Measurements from ENCODE around the gene METRNL.

Gene METRNL

DNA sequence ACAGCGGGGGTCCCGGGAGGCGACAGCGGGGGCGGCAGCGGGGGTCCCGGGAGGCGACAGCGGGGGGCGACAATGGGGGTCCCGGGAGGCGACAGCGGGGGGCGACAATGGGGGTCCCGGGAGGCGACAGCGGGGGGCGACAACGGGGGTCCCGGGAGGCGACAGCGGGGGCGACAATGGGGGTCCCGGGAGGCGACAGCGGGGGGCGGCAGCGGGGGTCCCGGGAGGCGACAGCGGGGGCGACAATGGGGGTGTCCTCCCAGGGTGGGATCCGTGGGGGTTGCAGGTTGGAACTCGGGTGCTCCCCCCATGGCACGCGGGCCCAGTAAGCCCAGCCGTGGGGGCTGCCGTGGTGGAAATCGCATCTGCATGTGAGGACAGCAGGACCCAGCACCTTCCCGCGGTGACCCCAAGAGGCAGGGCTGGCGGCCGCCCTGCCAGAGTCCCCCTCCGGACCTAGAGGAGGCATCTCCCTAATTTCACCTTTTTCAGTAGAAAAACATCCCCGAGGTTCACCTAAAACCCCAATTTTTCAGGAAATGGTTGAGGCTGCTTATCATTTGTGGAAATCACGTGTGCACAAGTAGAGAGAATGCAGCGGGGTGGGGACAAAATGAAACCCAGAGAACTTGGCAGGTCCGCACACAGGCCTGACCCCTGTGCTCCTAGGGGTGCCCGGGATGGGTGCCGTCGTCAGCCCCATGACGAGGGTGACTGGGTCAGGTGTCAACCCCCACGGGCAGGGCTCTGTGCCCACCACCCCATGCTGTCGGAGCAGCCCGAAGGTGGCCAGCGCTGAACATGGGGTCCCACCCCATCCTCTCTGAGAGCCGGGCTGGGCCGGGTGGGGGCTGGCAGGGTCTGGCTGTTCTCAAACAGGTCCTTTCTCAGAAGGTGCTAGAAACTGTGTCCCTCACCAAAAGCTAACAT is 10.5 kb upstream of the METRNL start:
- Histone ChIP-seq H3K36me3 (no peaks in the 10 kb centered on the region), H3K27me3 (ENCODE audit: insufficient read depth, low read depth, severe bottlenecking) (peaks cover 5% of the 10 kb centered on the region), H3K9me3 (ENCODE audit: severe bottlenecking) (no peaks in the 10 kb centered on the region), H3K27ac (no peak overlapping the region), H3K4me3 (ENCODE audit: low read depth, low read length) (no peak overlapping the region)
- TF ChIP-seq, protein P1, sequence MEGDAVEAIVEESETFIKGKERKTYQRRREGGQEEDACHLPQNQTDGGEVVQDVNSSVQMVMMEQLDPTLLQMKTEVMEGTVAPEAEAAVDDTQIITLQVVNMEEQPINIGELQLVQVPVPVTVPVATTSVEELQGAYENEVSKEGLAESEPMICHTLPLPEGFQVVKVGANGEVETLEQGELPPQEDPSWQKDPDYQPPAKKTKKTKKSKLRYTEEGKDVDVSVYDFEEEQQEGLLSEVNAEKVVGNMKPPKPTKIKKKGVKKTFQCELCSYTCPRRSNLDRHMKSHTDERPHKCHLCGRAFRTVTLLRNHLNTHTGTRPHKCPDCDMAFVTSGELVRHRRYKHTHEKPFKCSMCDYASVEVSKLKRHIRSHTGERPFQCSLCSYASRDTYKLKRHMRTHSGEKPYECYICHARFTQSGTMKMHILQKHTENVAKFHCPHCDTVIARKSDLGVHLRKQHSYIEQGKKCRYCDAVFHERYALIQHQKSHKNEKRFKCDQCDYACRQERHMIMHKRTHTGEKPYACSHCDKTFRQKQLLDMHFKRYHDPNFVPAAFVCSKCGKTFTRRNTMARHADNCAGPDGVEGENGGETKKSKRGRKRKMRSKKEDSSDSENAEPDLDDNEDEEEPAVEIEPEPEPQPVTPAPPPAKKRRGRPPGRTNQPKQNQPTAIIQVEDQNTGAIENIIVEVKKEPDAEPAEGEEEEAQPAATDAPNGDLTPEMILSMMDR (IDR thresholded peaks at IDR 0.05; ENCODE audit: low read depth, low read length), result no peak
- no peak for DNase-seq

GRCh38 chr17:83069571-83069906 is 9.9 kb upstream of the METRNL start:
- no peak overlapping the region for H3K27ac ChIP-seq
- TF ChIP-seq, protein P1 (IDR thresholded peaks at IDR 0.05; ENCODE audit: low read depth, low read length), result no peak
- H3K4me3 ChIP-seq (ENCODE audit: low read depth, low read length), result no peak overlapping the region
- no peak for DNase-seq
- no peaks in the 10 kb centered on the region for H3K9me3 ChIP-seq (ENCODE audit: severe bottlenecking)
- H3K27me3 ChIP-seq (ENCODE audit: insufficient read depth, low read depth, severe bottlenecking), result peaks cover 5% of the 10 kb centered on the region
- H3K36me3 ChIP-seq, result no peaks in the 10 kb centered on the region

GRCh38 chr17:83069931-83070742 is 9.3 kb upstream of the METRNL start:
- peaks cover 5% of the 10 kb centered on the region for H3K27me3 ChIP-seq (ENCODE audit: insufficient read depth, low read depth, severe bottlenecking)
- DNase-seq, result no peak
- no peaks in the 10 kb centered on the region for H3K36me3 ChIP-seq
- no peak overlapping the region for H3K4me3 ChIP-seq (ENCODE audit: low read depth, low read length)
- no peaks in the 10 kb centered on the region for H3K9me3 ChIP-seq (ENCODE audit: severe bottlenecking)
- no peak overlapping the region for H3K27ac ChIP-seq
- TF ChIP-seq, protein P1 (IDR thresholded peaks at IDR 0.05; ENCODE audit: low read depth, low read length), result no peak

DNA sequence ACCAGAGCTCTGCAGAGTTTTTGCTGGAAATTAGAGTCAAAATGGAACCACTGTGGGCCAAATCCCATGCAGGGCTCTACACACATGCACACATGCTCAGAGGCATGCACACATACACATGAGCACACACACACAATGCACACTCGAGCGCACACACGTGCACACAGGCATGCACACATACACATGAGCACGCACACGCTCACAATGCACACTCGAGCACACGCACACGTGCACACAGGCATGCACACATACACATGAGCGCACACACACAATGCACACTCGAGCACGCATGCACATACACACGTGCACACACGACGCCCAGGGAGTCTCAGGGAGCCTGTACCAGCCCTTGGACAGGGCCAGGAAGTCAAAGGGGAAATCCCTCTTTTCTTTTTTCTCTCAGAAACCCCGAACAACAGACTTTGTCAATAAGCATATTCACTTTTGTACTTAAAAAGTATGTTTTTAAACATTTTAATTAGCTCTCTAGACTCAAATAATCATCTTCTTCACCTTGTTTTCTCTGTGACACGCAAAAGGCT is 8.5 kb upstream of the METRNL start:
- no peak overlapping the region for H3K4me3 ChIP-seq (ENCODE audit: low read depth, low read length)
- TF ChIP-seq, protein P1 (IDR thresholded peaks at IDR 0.05; ENCODE audit: low read depth, low read length), result no peak
- H3K36me3 ChIP-seq, result no peaks in the 10 kb centered on the region
- no peak overlapping the region for H3K27ac ChIP-seq
- DNase-seq, result no peak
- H3K9me3 ChIP-seq (ENCODE audit: severe bottlenecking), result no peaks in the 10 kb centered on the region
- H3K27me3 ChIP-seq (ENCODE audit: insufficient read depth, low read depth, severe bottlenecking), result peaks cover 5% of the 10 kb centered on the region

DNA sequence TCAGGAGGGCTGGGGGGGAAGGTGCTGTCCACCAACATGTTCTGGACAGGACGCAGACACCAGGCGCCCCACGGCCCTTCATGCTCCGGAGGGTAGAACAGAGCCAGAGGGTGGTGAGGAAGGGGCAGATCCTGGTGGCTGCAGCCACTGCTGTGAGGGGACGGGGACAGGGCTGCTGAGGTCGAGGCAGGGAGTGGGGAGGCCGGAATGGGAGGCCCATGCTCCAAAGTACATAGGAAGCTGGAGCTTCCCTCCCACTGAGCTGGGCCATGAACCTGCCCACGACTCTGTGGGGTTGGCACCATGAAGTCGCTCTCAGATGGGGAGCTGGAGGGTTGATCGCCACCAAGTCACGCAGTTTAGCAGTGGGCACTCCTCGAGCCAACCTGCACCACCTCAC is 8.0 kb upstream of the METRNL start:
- Histone ChIP-seq H3K27ac (no peak overlapping the region), H3K36me3 (no peaks in the 10 kb centered on the region), H3K9me3 (ENCODE audit: severe bottlenecking) (no peaks in the 10 kb centered on the region), H3K27me3 (ENCODE audit: insufficient read depth, low read depth, severe bottlenecking) (peaks cover 5% of the 10 kb centered on the region), H3K4me3 (ENCODE audit: low read depth, low read length) (no peak overlapping the region)
- TF ChIP-seq, protein P1 (IDR thresholded peaks at IDR 0.05; ENCODE audit: low read depth, low read length), result no peak
- no peak for DNase-seq
